ENCODE measurements around the gene SMIM29.

Gene SMIM29

GRCh38 chr6:34223381-34223955, 25.3 kb downstream of the SMIM29 start:
- Histone ChIP-seq H3F3A (ENCODE audit: control insufficient read depth, insufficient read depth) (peaks cover 7% of the 10 kb centered on the region; the same call in 1 of the 2 replicates), H3K79me2 (ENCODE audit: control insufficient read depth, low read length) (no peaks in the 10 kb centered on the region), H3K9me2 (replicated peaks; ENCODE audit: control insufficient read depth, low read length) (no peaks in the 10 kb centered on the region), H3K27me3 (ENCODE audit: control insufficient read depth, low read length) (no peaks in the 10 kb centered on the region), H3K36me3 (ENCODE audit: control insufficient read depth, low read length) (no peaks in the 10 kb centered on the region), H3K9me3 (ENCODE audit: control insufficient read depth, insufficient read depth, low read length) (no peaks in the 10 kb centered on the region), H3K4me1 (ENCODE audit: control insufficient read depth, low read length) (peaks cover 62% of the 10 kb centered on the region), H3K27ac (ENCODE audit: low read depth, low read length) (peak overlapping the region; percentile 14; the same call in 1 of the 2 replicates), H3K4me3 (ENCODE audit: low read length) (peak overlapping the region; percentile 81), H3K4me2 (ENCODE audit: low read length) (peak overlapping the region; percentile 97), H4K20me1 (ENCODE audit: control insufficient read depth, insufficient read depth, low read depth, low read length) (no peaks in the 10 kb centered on the region)
- TF ChIP-seq CTCF (IDR thresholded peaks at IDR 0.05; ENCODE audit: low read depth, low read length, poor library complexity, severe bottlenecking) (no peak), EZH2phosphoT487 (IDR thresholded peaks at IDR 0.05; ENCODE audit: borderline replicate concordance, low read length) (no peak)

DNA sequence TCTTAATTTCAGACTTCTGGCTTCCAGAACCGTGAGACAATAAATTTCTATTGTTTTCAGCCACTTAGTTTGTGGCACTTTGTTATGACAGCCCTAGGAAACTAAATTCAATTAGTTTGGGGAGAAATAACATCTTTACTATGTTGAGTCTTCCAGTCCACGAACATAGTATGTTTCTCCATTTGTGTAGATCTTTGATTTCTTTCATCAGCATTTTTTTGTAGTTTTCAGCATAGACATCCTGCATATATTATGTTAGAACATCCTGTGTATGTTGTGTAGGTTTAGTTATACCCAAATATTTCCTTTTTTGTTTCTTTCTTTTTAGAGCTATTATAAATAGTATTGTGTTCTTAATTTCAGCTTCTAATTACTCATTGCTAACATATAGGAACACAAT, 30.1 kb downstream of the SMIM29 start:
- H3K36me3 ChIP-seq (ENCODE audit: control insufficient read depth, low read length): no peaks in the 10 kb centered on the region
- H4K20me1 ChIP-seq (ENCODE audit: control insufficient read depth, insufficient read depth, low read depth, low read length): no peaks in the 10 kb centered on the region
- H3K9me2 ChIP-seq (replicated peaks; ENCODE audit: control insufficient read depth, low read length): no peaks in the 10 kb centered on the region
- no peaks in the 10 kb centered on the region for H3K79me2 ChIP-seq (ENCODE audit: control insufficient read depth, low read length)
- H3K9me3 ChIP-seq (ENCODE audit: control insufficient read depth, insufficient read depth, low read length): no peaks in the 10 kb centered on the region
- no peaks in the 10 kb centered on the region for H3K27me3 ChIP-seq (ENCODE audit: control insufficient read depth, low read length)
- peak overlapping the region; percentile 48; the same call in 1 of the 2 replicates for H3K4me2 ChIP-seq (ENCODE audit: low read length)
- no peak overlapping the region for H3K4me3 ChIP-seq (ENCODE audit: low read length)
- peaks cover 37% of the 10 kb centered on the region for H3K4me1 ChIP-seq (ENCODE audit: control insufficient read depth, low read length)
- no peak overlapping the region for H3K27ac ChIP-seq (ENCODE audit: low read depth, low read length)
- TF ChIP-seq CTCF (IDR thresholded peaks at IDR 0.05; ENCODE audit: low read depth, low read length, poor library complexity, severe bottlenecking): no peak
- no peak for TF ChIP-seq EZH2phosphoT487 (IDR thresholded peaks at IDR 0.05; ENCODE audit: borderline replicate concordance, low read length)
- peaks cover 7% of the 10 kb centered on the region; the same call in 1 of the 2 replicates for H3F3A ChIP-seq (ENCODE audit: control insufficient read depth, insufficient read depth)

- Histone ChIP-seq H3F3A (ENCODE audit: control insufficient read depth, insufficient read depth) (peaks cover 2% of the 10 kb centered on the region; the same call in 1 of the 2 replicates), H3K4me2 (ENCODE audit: low read length) (no peak overlapping the region), H4K20me1 (ENCODE audit: control insufficient read depth, insufficient read depth, low read depth, low read length) (no peaks in the 10 kb centered on the region), H3K9me3 (ENCODE audit: control insufficient read depth, insufficient read depth, low read length) (no peaks in the 10 kb centered on the region), H3K36me3 (ENCODE audit: control insufficient read depth, low read length) (no peaks in the 10 kb centered on the region), H3K27ac (ENCODE audit: low read depth, low read length) (no peak overlapping the region), H3K9me2 (replicated peaks; ENCODE audit: control insufficient read depth, low read length) (no peaks in the 10 kb centered on the region), H3K4me3 (ENCODE audit: low read length) (no peak overlapping the region), H3K4me1 (ENCODE audit: control insufficient read depth, low read length) (peaks cover 6% of the 10 kb centered on the region), H3K27me3 (ENCODE audit: control insufficient read depth, low read length) (no peaks in the 10 kb centered on the region), H3K79me2 (ENCODE audit: control insufficient read depth, low read length) (no peaks in the 10 kb centered on the region)
- no peak for TF ChIP-seq EZH2phosphoT487 (IDR thresholded peaks at IDR 0.05; ENCODE audit: borderline replicate concordance, low read length)
- TF ChIP-seq CTCF (IDR thresholded peaks at IDR 0.05; ENCODE audit: low read depth, low read length, poor library complexity, severe bottlenecking): no peak
Observed at GRCh38 chr6:34213772-34214171, 35.0 kb downstream of the SMIM29 start.

Data from DOHH2 (cell line).